DOHH2 (cell line): Measurements from ENCODE around the gene PAH.

ENCODE experiments used
- CTCF ChIP-seq: fragments of 200-600 bp; sonication (generic); IDR thresholded peaks from one replicate; pipeline ENCODE4 v1.5.1; 2014; ENCODE audit warnings: antibody characterized with exemption, mild to moderate bottlenecking, low read depth, low read length; ENCODE audit not compliant: poor library complexity, severe bottlenecking
- EZH2phosphoT487 ChIP-seq: fragments of 200-600 bp; sonication (generic); IDR thresholded peaks from 2 replicates; pipeline ENCODE4 v1.6.1; 2017; ENCODE audit warnings: borderline replicate concordance, mild to moderate bottlenecking, antibody characterized with exemption, low read length, moderate library complexity, mixed read lengths

- TF ChIP-seq CTCF (no peak), EZH2phosphoT487 (no peak)
Measured at GRCh38 chr12:102880783-102881182, 36.3 kb downstream of the PAH start.
